Mesothelial cell of epicardium (in vitro differentiated cells): ENCODE measurements around the gene MYOCOS. TPM values are rescaled to one million over a fixed set of nuclear protein-coding genes. Genes with fewer than 3 reads are reported as not detected.

Source experiments
- DNase-seq, 2 experiments: peaks; one replicate each; pipeline ENCODE4 v3.0.0; 2021; ENCODE audit warnings: low spot score in 2 of 2; ENCODE audit not compliant: unreplicated experiment in 2 of 2
- H3K27ac Mint-ChIP-seq: 2 replicates; pipeline ENCODE4 v1.8.0; 2021; ENCODE audit warnings: mixed read lengths
- H3K27me3 Mint-ChIP-seq: 2 replicates; pipeline ENCODE4 v1.8.0; 2021; ENCODE audit warnings: low read depth, mixed read lengths
- H3K36me3 Mint-ChIP-seq: 2 replicates; pipeline ENCODE4 v1.8.0; 2021; ENCODE audit warnings: mixed read lengths
- H3K4me1 Mint-ChIP-seq: 2 replicates; pipeline ENCODE4 v1.8.0; 2021; ENCODE audit warnings: mixed read lengths
- H3K4me3 Mint-ChIP-seq: 2 replicates; pipeline ENCODE4 v1.8.0; 2021; ENCODE audit warnings: mild to moderate bottlenecking, moderate library complexity, mixed read lengths
- H3K9me3 Mint-ChIP-seq: 2 replicates; pipeline ENCODE4 v1.8.0; 2021; ENCODE audit warnings: mixed read lengths
- CTCF ChIP-seq: fragments of 200-600 bp; sonication (generic); IDR thresholded peaks from one replicate; pipeline ENCODE4 v1.5.0; 2021; ENCODE audit warnings: antibody characterized with exemption; ENCODE audit not compliant: unreplicated experiment
- total RNA-seq: library from RNA; stranded (reverse); gene quantifications from 3 replicates; pipeline ENCODE4 v1.2.1, GENCODE V29; 2021

Gene MYOCOS
- total RNA-seq, 1 donor from 2014 or later = not detected

- peaks cover 7% of the 10 kb centered on the region for H3K27me3 Mint-ChIP-seq
- H3K9me3 Mint-ChIP-seq = peaks cover 3% of the 10 kb centered on the region
- no peak overlapping the region for H3K27ac Mint-ChIP-seq
- TF ChIP-seq CTCF = no peak
- no peak for DNase-seq
- H3K4me1 Mint-ChIP-seq = no peaks in the 10 kb centered on the region
- H3K36me3 Mint-ChIP-seq = no peaks in the 10 kb centered on the region
- no peak overlapping the region for H3K4me3 Mint-ChIP-seq
Measured at GRCh38 chr1:171627020-171627419, 5.0 kb downstream of the MYOCOS start.

- no peak for DNase-seq
- Mint-ChIP-seq H3K4me3 (no peak overlapping the region), H3K4me1 (no peaks in the 10 kb centered on the region), H3K36me3 (no peaks in the 10 kb centered on the region), H3K9me3 (peaks cover 3% of the 10 kb centered on the region), H3K27me3 (peaks cover 11% of the 10 kb centered on the region), H3K27ac (no peak overlapping the region)
- TF ChIP-seq CTCF = no peak
Measured at GRCh38 chr1:171628225-171628624, 6.2 kb downstream of the MYOCOS start.

- no peak for DNase-seq
- peaks cover 7% of the 10 kb centered on the region for H3K27me3 Mint-ChIP-seq
- no peaks in the 10 kb centered on the region for H3K4me1 Mint-ChIP-seq
- no peaks in the 10 kb centered on the region for H3K36me3 Mint-ChIP-seq
- H3K27ac Mint-ChIP-seq = no peak overlapping the region
- peaks cover under 1% of the 10 kb centered on the region for H3K9me3 Mint-ChIP-seq
- no peak overlapping the region for H3K4me3 Mint-ChIP-seq
- TF ChIP-seq CTCF = no peak
Measured at GRCh38 chr1:171635661-171636060, 13.6 kb downstream of the MYOCOS start.

- no peak for DNase-seq
- Mint-ChIP-seq H3K27ac (no peak overlapping the region), H3K27me3 (peaks cover 7% of the 10 kb centered on the region), H3K36me3 (no peaks in the 10 kb centered on the region), H3K4me3 (no peak overlapping the region), H3K4me1 (no peaks in the 10 kb centered on the region), H3K9me3 (no peaks in the 10 kb centered on the region)
- no peak for TF ChIP-seq CTCF
Measured at GRCh38 chr1:171636141-171636540, 14.1 kb downstream of the MYOCOS start.

GRCh38 chr1:171637928-171638576, 16.0 kb downstream of the MYOCOS start:
- no peak for DNase-seq
- TF ChIP-seq CTCF = no peak
- Mint-ChIP-seq H3K36me3 (no peaks in the 10 kb centered on the region), H3K27me3 (peaks cover 6% of the 10 kb centered on the region), H3K4me3 (no peak overlapping the region), H3K9me3 (no peaks in the 10 kb centered on the region), H3K4me1 (peaks cover 4% of the 10 kb centered on the region), H3K27ac (no peak overlapping the region)

- no peak for DNase-seq
- Mint-ChIP-seq H3K27ac (no peak overlapping the region), H3K4me3 (no peak overlapping the region), H3K4me1 (peaks cover 8% of the 10 kb centered on the region), H3K9me3 (no peaks in the 10 kb centered on the region), H3K27me3 (peaks cover 1% of the 10 kb centered on the region), H3K36me3 (no peaks in the 10 kb centered on the region)
- TF ChIP-seq CTCF = no peak
Measured at GRCh38 chr1:171640225-171640624, 18.2 kb downstream of the MYOCOS start.
